Gastroesophageal sphincter (tissue), 3 donors: Measurements from ENCODE around the gene PLXDC2.

ENCODE experiments used
- CTCF ChIP-seq, 4 experiments: fragments of 200-600 bp in 2 of 4; fragments of 450-650 bp in 2 of 4; sonication (generic) in 1 of 4; IDR thresholded peaks; one replicate each; pipeline ENCODE4 v1.5.1; 2017 to 2019; ENCODE audit warnings: antibody characterized with exemption in 4 of 4, mild to moderate bottlenecking in 2 of 4, moderate library complexity in 2 of 4
- POLR2A ChIP-seq, 2 donors: fragments of 450-650 bp; IDR thresholded peaks; one replicate each; pipeline ENCODE4 v1.6.1; 2017; ENCODE audit warnings: antibody characterized with exemption in 2 of 2, mild to moderate bottlenecking in 2 of 2, moderate library complexity in 1 of 2

GRCh38 chr10:20088061-20088701 is 271.9 kb downstream of the PLXDC2 start:
- no peak for TF ChIP-seq POLR2A (IDR thresholded peaks at IDR 0.05)
- TF ChIP-seq CTCF (IDR thresholded peaks at IDR 0.05) = no peak
